GM23248 (cell line): Measurements from ENCODE around the gene FSD2.

ENCODE experiments used
- EZH2 ChIP-seq: fragments of 200-600 bp; sonication (generic); IDR thresholded peaks from 2 replicates; pipeline ENCODE4 v1.6.1; 2018; ENCODE audit warnings: antibody characterized with exemption, mild to moderate bottlenecking; ENCODE audit not compliant: insufficient read depth, poor library complexity, severe bottlenecking
- EZH2phosphoT487 ChIP-seq: fragments of 200-600 bp; sonication (generic); IDR thresholded peaks from 2 replicates; pipeline ENCODE4 v1.6.1; 2018; ENCODE audit warnings: antibody characterized with exemption, moderate library complexity, mild to moderate bottlenecking, low read depth; ENCODE audit not compliant: insufficient read depth

DNA sequence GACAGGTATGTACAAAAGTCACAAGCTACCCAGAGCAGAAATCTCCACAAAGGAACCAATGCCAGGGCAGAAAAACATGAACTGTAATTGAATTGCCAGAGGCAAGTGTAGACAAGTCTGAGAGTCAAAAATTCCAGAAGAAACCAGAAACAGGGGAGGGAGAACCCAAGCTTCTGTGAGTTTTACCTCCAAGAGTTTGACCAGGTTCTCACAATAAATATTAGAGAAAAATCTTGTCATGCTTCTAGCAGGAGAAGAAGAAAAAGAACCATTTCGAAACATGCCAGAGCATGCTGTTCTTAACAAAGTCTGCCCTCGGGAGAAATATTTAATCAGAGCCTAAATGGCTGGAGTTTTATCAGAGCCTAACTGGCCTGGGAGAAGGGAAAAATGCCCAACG is 63.7 kb downstream of the FSD2 start:
- TF ChIP-seq EZH2, result no peak
- no peak for TF ChIP-seq EZH2phosphoT487
